CD8-positive, alpha-beta memory T cell (primary cell): ENCODE measurements around the gene RNGTT. TPM values are rescaled to one million over a fixed set of nuclear protein-coding genes. Genes with fewer than 3 reads are reported as not detected.

Experiments
- CTCF ChIA-PET: fragments of 350-600 bp; sonication (Branson Sonifier 250); formaldehyde crosslinking; loops from one replicate; lab custom pipeline; 2021; ENCODE audit warnings: antibody characterized with exemption; lab: Charles Lee
- POLR2A ChIA-PET: fragments of 350-600 bp; sonication (Branson Sonifier 250); formaldehyde crosslinking; loops from one replicate; lab custom pipeline; 2021; ENCODE audit warnings: antibody characterized with exemption; lab: Charles Lee
- DNase-seq, 5 donors: peaks; one replicate each; pipeline versions ENCODE4 v3.0.0 to v3.0.0-alpha.2; 2020 to 2022; ENCODE audit warnings: mixed read lengths in 1 of 5
- H3K27ac ChIP-seq: one replicate; pipeline ENCODE4 v1.7.0; 2013; ENCODE audit warnings: low read depth, mild to moderate bottlenecking, low read length, moderate library complexity
- H3K27me3 ChIP-seq: 2 replicates; pipeline ENCODE4 v1.7.0; 2013; ENCODE audit warnings: low read length, mild to moderate bottlenecking; ENCODE audit not compliant: insufficient read depth, poor library complexity, severe bottlenecking
- H3K36me3 ChIP-seq: 2 replicates; pipeline ENCODE4 v1.7.0; 2013; ENCODE audit warnings: mild to moderate bottlenecking, low read length, moderate library complexity; ENCODE audit not compliant: insufficient read depth
- H3K4me1 ChIP-seq: 2 replicates; pipeline ENCODE4 v1.7.0; 2013; ENCODE audit warnings: mild to moderate bottlenecking, low read length, moderate library complexity; ENCODE audit not compliant: insufficient read depth
- H3K4me3 ChIP-seq: 2 replicates; pipeline ENCODE4 v1.7.0; 2013; ENCODE audit warnings: mild to moderate bottlenecking, low read length
- H3K9me3 ChIP-seq: 2 replicates; pipeline ENCODE4 v1.7.0; 2013; ENCODE audit warnings: mild to moderate bottlenecking, low read length
- H3K27ac Mint-ChIP-seq, 8 donors: one replicate each; pipeline ENCODE4 v1.8.0; 2020 to 2021; ENCODE audit warnings: mixed read lengths in 8 of 8, mild to moderate bottlenecking in 6 of 8, inconsistent platforms in 3 of 8, moderate library complexity in 3 of 8
- H3K27me3 Mint-ChIP-seq, 2 donors: one replicate each; pipeline ENCODE4 v1.8.0; 2020 to 2021; ENCODE audit warnings: mixed read lengths in 2 of 2, mild to moderate bottlenecking in 1 of 2, moderate library complexity in 1 of 2
- H3K36me3 Mint-ChIP-seq, 3 donors: one replicate each; pipeline ENCODE4 v1.8.0; 2020 to 2021; ENCODE audit warnings: mixed read lengths in 3 of 3, inconsistent platforms in 1 of 3, mild to moderate bottlenecking in 1 of 3
- H3K4me1 Mint-ChIP-seq, 3 donors: one replicate each; pipeline ENCODE4 v1.8.0; 2020 to 2021; ENCODE audit warnings: mixed read lengths in 3 of 3, inconsistent platforms in 1 of 3, mild to moderate bottlenecking in 1 of 3
- H3K4me3 Mint-ChIP-seq, 7 donors: one replicate each; pipeline ENCODE4 v1.8.0; 2020 to 2021; ENCODE audit warnings: mixed read lengths in 7 of 7, mild to moderate bottlenecking in 6 of 7, moderate library complexity in 4 of 7, inconsistent platforms in 2 of 7
- H3K9me3 Mint-ChIP-seq, 5 donors: one replicate each; pipeline ENCODE4 v1.8.0; 2020 to 2022; ENCODE audit warnings: mixed read lengths in 5 of 5, mild to moderate bottlenecking in 3 of 5, moderate library complexity in 2 of 5, inconsistent platforms in 1 of 5
- polyA plus RNA-seq: library from polyadenylated mRNA; unstranded; fragments of 300-500 nt; fragmentation: Illumina TruSeq; gene quantifications from one replicate; pipeline ENCODE4 v1.2.3, GENCODE V29; 2021
- total RNA-seq, 2 experiments: library from RNA; stranded (reverse); gene quantifications; one replicate each; pipeline ENCODE4 v1.2.3, GENCODE V29; 2021

RNGTT gene
- total and polyA plus RNA-seq, 3 experiments from 2014 or later, result 16.0 to 22.3 (median 20.7) TPM

- ChIA-PET CTCF (interaction anchor here (1.0 to 3.5 kb wide), 2 partner anchors 10 to 1475 kb away, joined by 3 to 11 read pairs; no protein-coding TSS in a partner anchor), POLR2A (no interaction called here)
- Histone ChIP-seq H3K4me1 (no peaks in the 10 kb centered on the region), H3K27me3 (no peaks in the 10 kb centered on the region), H3K9me3 (no peaks in the 10 kb centered on the region), H3K36me3 (no peaks in the 10 kb centered on the region), H3K4me3 (no peak overlapping the region), H3K27ac (no peak overlapping the region)
- Mint-ChIP-seq H3K27me3 (no peaks in the 10 kb centered on the region), H3K4me3 (no peak overlapping the region), H3K36me3 (peaks cover 0 to 7% (median 5%) of the 10 kb centered on the region in 3 donors), H3K4me1 (peaks cover 20 to 40% (median 22%) of the 10 kb centered on the region in 3 donors), H3K9me3 (no peaks in the 10 kb centered on the region), H3K27ac (peak overlapping the region in 1 of 8 donors; percentile 62)
- no peak for DNase-seq
These were observed 95.3 kb downstream of the RNGTT start for GRCh38 chr6:88867841-88868731.

- Mint-ChIP-seq H3K4me1 (peaks cover 20 to 35% (median 22%) of the 10 kb centered on the region in 3 donors), H3K36me3 (peaks cover 6 to 14% (median 8%) of the 10 kb centered on the region in 3 donors), H3K9me3 (no peaks in the 10 kb centered on the region), H3K27ac (no peak overlapping the region), H3K27me3 (no peaks in the 10 kb centered on the region), H3K4me3 (no peak overlapping the region)
- Histone ChIP-seq H3K27ac (no peak overlapping the region), H3K27me3 (no peaks in the 10 kb centered on the region), H3K4me3 (no peak overlapping the region), H3K4me1 (no peaks in the 10 kb centered on the region), H3K9me3 (no peaks in the 10 kb centered on the region), H3K36me3 (peaks cover 6% of the 10 kb centered on the region)
- no peak for DNase-seq
- POLR2A ChIA-PET, result no interaction called here
- CTCF ChIA-PET, result no interaction called here
These were observed 96.6 kb downstream of the RNGTT start for GRCh38 chr6:88866856-88867255.

GRCh38 chr6:88865275-88865674, 98.1 kb downstream of the RNGTT start:
- H3K4me1 Mint-ChIP-seq, result peaks cover 20 to 35% (median 22%) of the 10 kb centered on the region in 3 donors
- Histone ChIP-seq H3K9me3 (no peaks in the 10 kb centered on the region), H3K27ac (no peak overlapping the region), H3K27me3 (no peaks in the 10 kb centered on the region), H3K36me3 (peaks cover 6% of the 10 kb centered on the region), H3K4me3 (no peak overlapping the region), H3K4me1 (no peaks in the 10 kb centered on the region)
- no peaks in the 10 kb centered on the region for H3K9me3 Mint-ChIP-seq
- ChIA-PET POLR2A (no interaction called here), CTCF (interaction anchor here (0.9 kb wide), 1 partner anchor 10 kb away, joined by 4 read pairs; no protein-coding TSS in a partner anchor)
- H3K27ac Mint-ChIP-seq, result peak overlapping the region in 7 of 8 donors; percentile 25 to 80 (median 40)
- H3K36me3 Mint-ChIP-seq, result peaks cover 6 to 15% (median 10%) of the 10 kb centered on the region in 3 donors
- H3K27me3 Mint-ChIP-seq, result no peaks in the 10 kb centered on the region
- peak overlapping the region in 3 of 7 donors; percentile 0 to 68 (median 29) for H3K4me3 Mint-ChIP-seq
- DNase-seq, result no peak

- Mint-ChIP-seq H3K4me1 (peaks cover 20 to 35% (median 22%) of the 10 kb centered on the region in 3 donors), H3K27ac (peak overlapping the region in 1 of 8 donors; percentile 10), H3K36me3 (peaks cover 6 to 20% (median 14%) of the 10 kb centered on the region in 3 donors), H3K9me3 (no peaks in the 10 kb centered on the region), H3K27me3 (no peaks in the 10 kb centered on the region), H3K4me3 (peak overlapping the region in 1 of 7 donors; percentile 29)
- Histone ChIP-seq H3K27ac (no peak overlapping the region), H3K9me3 (no peaks in the 10 kb centered on the region), H3K27me3 (no peaks in the 10 kb centered on the region), H3K4me3 (no peak overlapping the region), H3K4me1 (no peaks in the 10 kb centered on the region), H3K36me3 (peaks cover 6% of the 10 kb centered on the region)
- POLR2A ChIA-PET, result interaction anchor here (0.6 kb wide), 1 partner anchor 842 kb away, joined by 4 read pairs; no protein-coding TSS in a partner anchor
- no peak for DNase-seq
- CTCF ChIA-PET, result interaction anchor here (0.9 kb wide), 1 partner anchor 9 kb away, joined by 4 read pairs; no protein-coding TSS in a partner anchor
These were observed 98.9 kb downstream of the RNGTT start for GRCh38 chr6:88864359-88865054.

- Mint-ChIP-seq H3K4me3 (no peak overlapping the region), H3K9me3 (no peaks in the 10 kb centered on the region), H3K27me3 (no peaks in the 10 kb centered on the region), H3K4me1 (peaks cover 12 to 15% (median 13%) of the 10 kb centered on the region in 3 donors), H3K27ac (no peak overlapping the region), H3K36me3 (peaks cover 6 to 26% (median 19%) of the 10 kb centered on the region in 3 donors)
- Histone ChIP-seq H3K27ac (no peak overlapping the region), H3K36me3 (peaks cover 6% of the 10 kb centered on the region), H3K4me3 (no peak overlapping the region), H3K27me3 (no peaks in the 10 kb centered on the region), H3K9me3 (no peaks in the 10 kb centered on the region), H3K4me1 (no peaks in the 10 kb centered on the region)
- CTCF ChIA-PET, result no interaction called here
- no peak for DNase-seq
- POLR2A ChIA-PET, result no interaction called here
These were observed 103.1 kb downstream of the RNGTT start for GRCh38 chr6:88860310-88860709.

- H3K36me3 Mint-ChIP-seq, result peaks cover 6 to 32% (median 15%) of the 10 kb centered on the region in 3 donors
- H3K36me3 ChIP-seq, result peaks cover 6% of the 10 kb centered on the region
- DNase-seq, result no peak
- H3K4me1 Mint-ChIP-seq, result peaks cover 4 to 7% (median 5%) of the 10 kb centered on the region in 3 donors
- POLR2A ChIA-PET, result no interaction called here
- no peaks in the 10 kb centered on the region for H3K4me1 ChIP-seq
- H3K4me3 ChIP-seq, result no peak overlapping the region
- H3K27me3 Mint-ChIP-seq, result no peaks in the 10 kb centered on the region
- no peaks in the 10 kb centered on the region for H3K27me3 ChIP-seq
- no peaks in the 10 kb centered on the region for H3K9me3 Mint-ChIP-seq
- no peak overlapping the region for H3K4me3 Mint-ChIP-seq
- H3K27ac Mint-ChIP-seq, result peak overlapping the region in 1 of 8 donors; percentile 32
- H3K9me3 ChIP-seq, result no peaks in the 10 kb centered on the region
- no peak overlapping the region for H3K27ac ChIP-seq
- CTCF ChIA-PET, result no interaction called here
These were observed 105.0 kb downstream of the RNGTT start for GRCh38 chr6:88858455-88858854.

DNA sequence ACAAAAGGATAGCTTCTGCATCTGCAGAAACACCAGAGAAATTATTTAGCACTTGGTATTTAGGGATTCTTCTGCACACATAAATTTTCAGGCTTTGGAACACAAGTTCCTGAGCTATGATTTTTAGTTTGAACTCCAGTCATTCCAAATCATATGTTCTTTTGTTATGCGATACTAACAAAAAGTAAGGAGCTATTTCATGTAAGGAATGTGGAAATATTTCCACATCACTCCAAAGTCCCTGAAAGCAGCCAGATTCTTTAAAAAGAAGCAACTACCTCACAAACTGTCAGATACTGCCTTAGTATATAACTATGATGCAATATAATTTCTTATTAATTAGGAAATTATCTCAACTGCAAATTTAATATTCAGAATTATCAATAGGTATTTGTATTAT, 106.9 kb downstream of the RNGTT start:
- H3K9me3 Mint-ChIP-seq, result no peaks in the 10 kb centered on the region
- Histone ChIP-seq H3K36me3 (no peaks in the 10 kb centered on the region), H3K27ac (no peak overlapping the region), H3K27me3 (no peaks in the 10 kb centered on the region), H3K4me3 (no peak overlapping the region), H3K9me3 (no peaks in the 10 kb centered on the region), H3K4me1 (no peaks in the 10 kb centered on the region)
- peaks cover 4 to 27% (median 16%) of the 10 kb centered on the region in 3 donors for H3K36me3 Mint-ChIP-seq
- POLR2A ChIA-PET, result no interaction called here
- peaks cover 7 to 11% (median 9%) of the 10 kb centered on the region in 3 donors for H3K4me1 Mint-ChIP-seq
- H3K4me3 Mint-ChIP-seq, result no peak overlapping the region
- no peaks in the 10 kb centered on the region for H3K27me3 Mint-ChIP-seq
- peak overlapping the region in 1 of 8 donors; percentile 18 for H3K27ac Mint-ChIP-seq
- DNase-seq, result no peak
- CTCF ChIA-PET, result interaction anchor here (1.1 kb wide), 1 partner anchor 75 kb away, joined by 3 read pairs; no protein-coding TSS in a partner anchor
